Measurements from ENCODE around the gene FBXL12. TPM values are rescaled to one million over a fixed set of nuclear protein-coding genes. Genes with fewer than 3 reads are reported as not detected.

Gene FBXL12
- total RNA-seq, result 19.4 and 20.7 TPM in 2 replicates

- Mint-ChIP-seq H3K4me3 (peak within 1 kb of the TSS; percentile 90), H3K4me1 (ENCODE audit: low read depth) (peaks cover 27% of the 10 kb centered on the region), H3K27me3 (ENCODE audit: insufficient read depth) (no peaks in the 10 kb centered on the region), H3K27ac (peak within 1 kb of the TSS; percentile 87), H3K9me3 (peaks cover 13% of the 10 kb centered on the region), H3K36me3 (ENCODE audit: low read depth) (peaks cover 18% of the 10 kb centered on the region)
- DNase-seq (ENCODE audit: low spot score), result peak; percentile 100
- intact Hi-C loops (cut with micrococcal nuclease), result loop anchor here (1.0 to 2.0 kb wide), 11 partner anchors 8 to 679 kb away; partner anchors contain the start of genes PIN1, UBL5, ZNF317 and ZNF561
These were observed at the start of gene FBXL12 for GRCh38 chr19:9818734-9819595. Gene FBXL12, minus strand, starts transcription at chr19:9819079. Its CDS starts 266 bp downstream, at chr19:9818813.

GRCh38 chr19:9865732-9866501, 47.0 kb upstream of the FBXL12 start:
- DNase-seq (ENCODE audit: low spot score), result peak; percentile 47
- Mint-ChIP-seq H3K4me1 (ENCODE audit: low read depth) (peaks cover 52% of the 10 kb centered on the region), H3K4me3 (peak overlapping the region; percentile 26), H3K9me3 (no peaks in the 10 kb centered on the region), H3K27me3 (ENCODE audit: insufficient read depth) (peaks cover 3% of the 10 kb centered on the region), H3K36me3 (ENCODE audit: low read depth) (peaks cover 3% of the 10 kb centered on the region), H3K27ac (no peak overlapping the region)
- intact Hi-C loops (cut with micrococcal nuclease), result no loop called here

- intact Hi-C loops (cut with micrococcal nuclease), result loop anchor here (2.0 kb wide), 1 partner anchor 17 kb away; no protein-coding TSS in a partner anchor
- peaks cover 70% of the 10 kb centered on the region for H3K4me1 Mint-ChIP-seq (ENCODE audit: low read depth)
- DNase-seq (ENCODE audit: low spot score), result no peak
- peak overlapping the region; percentile 76 for H3K4me3 Mint-ChIP-seq
- H3K9me3 Mint-ChIP-seq, result no peaks in the 10 kb centered on the region
- peaks cover 3% of the 10 kb centered on the region for H3K36me3 Mint-ChIP-seq (ENCODE audit: low read depth)
- no peaks in the 10 kb centered on the region for H3K27me3 Mint-ChIP-seq (ENCODE audit: insufficient read depth)
- peak overlapping the region; percentile 88 for H3K27ac Mint-ChIP-seq
These were observed 44.9 kb upstream of the FBXL12 start for GRCh38 chr19:9863759-9864158.

GRCh38 chr19:9862938-9863337, 44.1 kb upstream of the FBXL12 start:
- peak overlapping the region; percentile 88 for H3K27ac Mint-ChIP-seq

GRCh38 chr19:9861503-9861902, 42.6 kb upstream of the FBXL12 start:
- Mint-ChIP-seq H3K27me3 (ENCODE audit: insufficient read depth) (no peaks in the 10 kb centered on the region), H3K27ac (peak overlapping the region; percentile 86), H3K4me3 (no peak overlapping the region), H3K9me3 (no peaks in the 10 kb centered on the region), H3K4me1 (ENCODE audit: low read depth) (peaks cover 88% of the 10 kb centered on the region), H3K36me3 (ENCODE audit: low read depth) (peaks cover 7% of the 10 kb centered on the region)
- intact Hi-C loops (cut with micrococcal nuclease), result no loop called here
- no peak for DNase-seq (ENCODE audit: low spot score)

More at GRCh38 chr19:9862938-9863337, 44.1 kb upstream of the FBXL12 start:
- Mint-ChIP-seq H3K27me3 (ENCODE audit: insufficient read depth) (no peaks in the 10 kb centered on the region), H3K36me3 (ENCODE audit: low read depth) (peaks cover 3% of the 10 kb centered on the region), H3K9me3 (no peaks in the 10 kb centered on the region), H3K4me3 (peak overlapping the region; percentile 76), H3K4me1 (ENCODE audit: low read depth) (peaks cover 78% of the 10 kb centered on the region)
- intact Hi-C loops (cut with micrococcal nuclease), result loop anchor here (2.0 kb wide), 1 partner anchor 16 kb away; no protein-coding TSS in a partner anchor
- DNase-seq (ENCODE audit: low spot score), result peak; percentile 25

- Mint-ChIP-seq H3K36me3 (ENCODE audit: low read depth) (peaks cover 7% of the 10 kb centered on the region), H3K4me1 (ENCODE audit: low read depth) (peaks cover 78% of the 10 kb centered on the region), H3K27me3 (ENCODE audit: insufficient read depth) (no peaks in the 10 kb centered on the region), H3K27ac (no peak overlapping the region), H3K9me3 (no peaks in the 10 kb centered on the region), H3K4me3 (no peak overlapping the region)
- no peak for DNase-seq (ENCODE audit: low spot score)
- intact Hi-C loops (cut with micrococcal nuclease), result no loop called here
These were observed 41.5 kb upstream of the FBXL12 start for GRCh38 chr19:9860407-9860806.

GRCh38 chr19:9858766-9859165, 39.9 kb upstream of the FBXL12 start:
- peaks cover 6% of the 10 kb centered on the region for H3K36me3 Mint-ChIP-seq (ENCODE audit: low read depth)
- peak overlapping the region; percentile 93 for H3K27ac Mint-ChIP-seq
- no peak for DNase-seq (ENCODE audit: low spot score)
- H3K4me1 Mint-ChIP-seq (ENCODE audit: low read depth), result peaks cover 69% of the 10 kb centered on the region
- H3K27me3 Mint-ChIP-seq (ENCODE audit: insufficient read depth), result no peaks in the 10 kb centered on the region
- intact Hi-C loops (cut with micrococcal nuclease), result loop anchor here (1.0 to 2.0 kb wide), 2 partner anchors 23 to 56 kb away; partner anchors contain the start of gene PIN1
- H3K9me3 Mint-ChIP-seq, result no peaks in the 10 kb centered on the region
- H3K4me3 Mint-ChIP-seq, result peak overlapping the region; percentile 79

GRCh38 chr19:9857920-9858746, 39.3 kb upstream of the FBXL12 start:
- Mint-ChIP-seq H3K36me3 (ENCODE audit: low read depth) (peaks cover 7% of the 10 kb centered on the region), H3K27me3 (ENCODE audit: insufficient read depth) (no peaks in the 10 kb centered on the region), H3K9me3 (no peaks in the 10 kb centered on the region), H3K4me1 (ENCODE audit: low read depth) (peaks cover 62% of the 10 kb centered on the region), H3K27ac (peak overlapping the region; percentile 93), H3K4me3 (peak overlapping the region; percentile 79)
- DNase-seq (ENCODE audit: low spot score), result no peak
- intact Hi-C loops (cut with micrococcal nuclease), result loop anchor here (1.0 to 2.0 kb wide), 2 partner anchors 23 to 57 kb away; partner anchors contain the start of gene PIN1

GRCh38 chr19:9857076-9857721, 38.3 kb upstream of the FBXL12 start:
- H3K27ac Mint-ChIP-seq, result peak overlapping the region; percentile 63
- no peaks in the 10 kb centered on the region for H3K27me3 Mint-ChIP-seq (ENCODE audit: insufficient read depth)
- no peaks in the 10 kb centered on the region for H3K9me3 Mint-ChIP-seq
- peaks cover 7% of the 10 kb centered on the region for H3K36me3 Mint-ChIP-seq (ENCODE audit: low read depth)
- H3K4me3 Mint-ChIP-seq, result peak overlapping the region; percentile 79
- intact Hi-C loops (cut with micrococcal nuclease), result no loop called here
- DNase-seq (ENCODE audit: low spot score), result no peak
- H3K4me1 Mint-ChIP-seq (ENCODE audit: low read depth), result peaks cover 53% of the 10 kb centered on the region

GRCh38 chr19:9856609-9857008, 37.7 kb upstream of the FBXL12 start:
- no peak for DNase-seq (ENCODE audit: low spot score)
- peak overlapping the region; percentile 0 for H3K4me3 Mint-ChIP-seq
- H3K36me3 Mint-ChIP-seq (ENCODE audit: low read depth), result peaks cover 8% of the 10 kb centered on the region
- intact Hi-C loops (cut with micrococcal nuclease), result no loop called here
- no peaks in the 10 kb centered on the region for H3K9me3 Mint-ChIP-seq
- no peaks in the 10 kb centered on the region for H3K27me3 Mint-ChIP-seq (ENCODE audit: insufficient read depth)
- H3K4me1 Mint-ChIP-seq (ENCODE audit: low read depth), result peaks cover 47% of the 10 kb centered on the region
- peak overlapping the region; percentile 63 for H3K27ac Mint-ChIP-seq

GRCh38 chr19:9854282-9854846, 35.5 kb upstream of the FBXL12 start:
- Mint-ChIP-seq H3K27ac (no peak overlapping the region), H3K9me3 (no peaks in the 10 kb centered on the region), H3K4me3 (no peak overlapping the region), H3K36me3 (ENCODE audit: low read depth) (peaks cover 8% of the 10 kb centered on the region), H3K27me3 (ENCODE audit: insufficient read depth) (no peaks in the 10 kb centered on the region), H3K4me1 (ENCODE audit: low read depth) (peaks cover 28% of the 10 kb centered on the region)
- intact Hi-C loops (cut with micrococcal nuclease), result no loop called here
- DNase-seq (ENCODE audit: low spot score), result no peak

Measured in activated T-helper 1 cell treated with anti-CD3 and anti-CD28 coated beads, Interleukin-12 subunit alpha, Interleukin-12 subunit beta, Interleukin-2, Interleukin-4 antibody, amounts not matched to agents 30 ng/mL and 10 ng/mL and 1 ng/mL, durations not matched to agents 14 hours and 24 hours and 36 hours (primary cell).